EL (cell line): Measurements from ENCODE around the gene NXNL1.
A peak's percentile ranks its signal among the peaks of the same experiment; 100 is the strongest.
"Not testable (repeated sequence)": the region's sequence is repeated elsewhere in the genome, so short reads cannot be mapped to it uniquely, and the experiment has no call there.

ENCODE experiments used
- DNase-seq: peaks from one replicate; pipeline ENCODE4 v3.0.0-alpha.2; 2016

The NXNL1 gene, protein sequence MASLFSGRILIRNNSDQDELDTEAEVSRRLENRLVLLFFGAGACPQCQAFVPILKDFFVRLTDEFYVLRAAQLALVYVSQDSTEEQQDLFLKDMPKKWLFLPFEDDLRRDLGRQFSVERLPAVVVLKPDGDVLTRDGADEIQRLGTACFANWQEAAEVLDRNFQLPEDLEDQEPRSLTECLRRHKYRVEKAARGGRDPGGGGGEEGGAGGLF

DNA sequence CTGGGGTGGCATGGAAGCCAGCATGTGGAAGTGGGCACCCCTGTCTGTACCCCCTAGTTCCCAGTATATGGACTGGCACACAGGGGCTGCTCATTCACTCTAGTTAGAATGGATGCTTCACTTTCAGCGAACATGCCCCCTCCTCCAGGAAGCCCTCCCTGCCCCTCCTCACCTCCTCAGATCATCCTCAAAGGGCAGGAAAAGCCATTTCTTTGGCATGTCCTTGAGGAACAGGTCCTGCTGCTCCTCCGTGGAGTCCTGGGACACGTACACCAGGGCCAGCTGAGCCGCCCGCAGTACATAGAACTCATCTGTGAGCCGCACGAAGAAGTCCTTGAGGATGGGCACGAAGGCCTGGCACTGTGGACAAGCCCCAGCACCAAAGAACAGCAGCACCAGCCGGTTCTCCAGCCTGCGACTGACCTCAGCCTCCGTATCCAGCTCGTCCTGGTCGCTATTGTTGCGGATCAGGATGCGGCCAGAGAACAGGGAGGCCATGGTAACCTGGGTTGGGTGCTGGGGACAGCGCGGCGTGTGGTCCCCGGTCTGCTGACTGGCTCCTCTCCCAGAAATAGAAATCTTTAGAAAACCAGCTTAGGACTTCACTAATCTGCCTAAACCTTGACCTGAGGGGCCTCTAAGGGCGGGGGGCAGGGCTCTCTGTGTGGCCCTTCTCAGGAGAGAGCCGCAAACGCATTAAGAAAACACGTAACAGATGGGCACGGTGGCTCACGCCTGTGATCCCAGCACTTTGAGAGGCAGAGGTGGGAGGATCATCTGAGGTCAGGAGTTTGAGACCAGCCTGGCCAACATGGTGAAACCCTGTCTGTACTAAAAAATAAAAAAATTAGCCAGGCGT is at the start of gene NXNL1:
NXNL1 (minus strand) TSS at position 555 of the 859 bp plus-strand sequence; CDS start at position 498, 57 bp downstream.
- DNase-seq = no peak

DNA sequence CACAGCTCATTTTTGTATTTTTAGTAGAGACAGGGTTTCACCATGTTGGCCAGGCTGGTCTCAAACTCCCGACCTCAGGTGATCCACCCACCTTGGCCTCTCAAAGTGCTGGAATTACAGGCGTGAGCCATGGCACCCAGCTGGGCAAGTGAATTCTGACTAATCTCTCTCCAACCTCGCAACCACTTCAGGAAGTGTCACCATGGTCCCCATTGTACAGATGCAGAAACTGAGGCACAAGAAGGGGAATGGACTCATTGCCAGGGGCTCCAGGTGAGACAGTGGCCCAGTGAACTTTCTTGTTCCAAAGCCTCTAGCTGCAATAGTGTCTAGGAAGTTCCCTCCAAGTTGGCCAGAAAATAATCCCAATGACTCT is 47.8 kb upstream of the NXNL1 start:
- not testable (repeated sequence) for DNase-seq

DNA sequence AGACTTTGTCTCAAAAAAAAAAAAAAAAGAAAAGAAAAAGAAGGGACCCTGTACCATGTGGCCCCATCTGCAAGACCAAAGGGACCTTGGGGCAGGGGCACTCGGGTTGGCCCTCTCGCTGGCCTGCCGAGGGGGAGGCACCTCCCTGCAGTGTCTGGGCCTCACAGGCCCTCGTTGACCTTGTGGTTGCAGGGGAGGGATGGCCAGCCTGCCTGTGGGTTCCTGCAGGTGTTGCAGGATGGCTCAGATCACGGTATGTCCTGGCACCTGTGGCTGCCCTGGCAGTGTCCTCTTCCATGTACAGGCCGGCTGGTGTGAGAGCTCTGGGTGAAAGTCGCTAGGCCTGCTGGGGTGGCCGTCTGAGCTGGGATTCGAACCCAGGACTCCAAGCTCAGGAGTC is 46.0 kb upstream of the NXNL1 start:
- no peak for DNase-seq

DNA sequence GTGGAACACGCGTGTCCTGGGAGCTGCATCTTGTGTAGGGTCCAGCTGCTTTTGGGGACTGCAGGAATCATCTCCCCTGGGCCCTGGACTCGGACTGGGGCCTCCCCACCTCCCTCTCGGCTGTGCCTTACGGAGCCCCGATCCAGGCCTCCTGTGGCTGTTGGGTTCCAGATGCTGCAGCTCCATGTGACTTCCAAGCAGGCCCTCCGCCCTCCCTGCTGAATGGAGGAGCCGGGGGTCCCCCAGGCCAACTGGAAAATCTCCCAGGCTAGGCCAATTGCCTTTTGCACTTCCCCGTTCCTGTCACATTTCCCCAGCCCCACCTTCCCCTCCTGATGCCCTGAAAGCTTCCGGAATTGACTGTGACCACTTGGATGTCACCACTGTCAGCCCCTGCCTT is 44.5 kb upstream of the NXNL1 start:
- no peak for DNase-seq

DNA sequence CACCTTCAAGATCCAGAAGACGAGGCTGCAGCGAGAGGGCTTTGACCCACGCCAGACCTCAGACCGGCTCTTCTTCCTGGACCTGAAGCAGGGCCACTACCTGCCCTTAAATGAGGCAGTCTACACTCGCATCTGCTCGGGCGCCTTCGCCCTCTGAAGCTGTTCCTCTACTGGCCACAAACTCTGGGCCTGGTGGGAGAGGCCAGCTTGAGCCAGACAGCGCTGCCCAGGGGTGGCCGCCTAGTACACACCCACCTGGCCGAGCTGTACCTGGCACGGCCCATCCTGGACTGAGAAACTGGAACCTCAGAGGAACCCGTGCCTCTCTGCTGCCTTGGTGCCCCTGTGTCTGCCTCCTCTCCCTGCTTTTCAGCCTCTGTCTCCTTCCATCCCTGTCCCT is 43.7 kb upstream of the NXNL1 start:
- no peak for DNase-seq

DNA sequence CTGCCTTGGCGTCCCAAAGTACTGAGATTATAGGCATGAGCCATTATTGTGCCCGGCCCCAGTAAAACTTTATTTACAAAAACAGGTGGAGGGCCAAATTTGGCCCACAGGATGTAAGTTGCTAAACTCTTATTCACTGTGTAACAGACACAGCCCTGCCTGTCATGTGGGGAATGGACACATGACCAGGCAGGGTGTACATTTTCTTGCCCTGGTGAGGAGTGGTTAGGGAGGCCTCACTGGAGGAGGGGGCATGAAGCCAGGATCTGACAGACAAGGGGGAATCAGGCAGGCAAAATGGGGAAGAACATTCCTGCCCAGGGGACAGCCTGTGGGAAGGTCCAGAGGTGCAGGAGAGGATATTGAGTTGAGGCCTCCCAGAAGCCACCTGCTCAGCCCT is 43.3 kb upstream of the NXNL1 start:
- DNase-seq = no peak

DNA sequence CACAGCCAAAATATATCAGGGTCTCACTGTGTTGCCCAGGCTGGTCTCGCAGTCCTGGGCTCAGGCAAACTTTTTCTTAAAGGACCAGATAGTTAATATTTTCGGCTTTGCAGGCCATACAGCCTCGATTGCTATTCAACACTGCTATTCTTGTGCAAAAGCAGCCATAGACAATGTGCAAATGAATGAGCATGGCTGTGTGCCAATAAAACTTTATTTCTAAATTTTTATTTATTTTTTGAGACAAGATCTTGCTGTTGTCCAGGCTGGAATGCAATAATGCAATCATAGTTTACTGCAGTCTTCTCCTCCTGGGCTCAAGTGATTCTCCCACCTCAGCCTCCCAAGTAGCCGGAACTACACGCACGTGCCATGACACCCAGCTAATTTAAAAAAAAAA is 42.5 kb upstream of the NXNL1 start:
- DNase-seq = no peak

DNA sequence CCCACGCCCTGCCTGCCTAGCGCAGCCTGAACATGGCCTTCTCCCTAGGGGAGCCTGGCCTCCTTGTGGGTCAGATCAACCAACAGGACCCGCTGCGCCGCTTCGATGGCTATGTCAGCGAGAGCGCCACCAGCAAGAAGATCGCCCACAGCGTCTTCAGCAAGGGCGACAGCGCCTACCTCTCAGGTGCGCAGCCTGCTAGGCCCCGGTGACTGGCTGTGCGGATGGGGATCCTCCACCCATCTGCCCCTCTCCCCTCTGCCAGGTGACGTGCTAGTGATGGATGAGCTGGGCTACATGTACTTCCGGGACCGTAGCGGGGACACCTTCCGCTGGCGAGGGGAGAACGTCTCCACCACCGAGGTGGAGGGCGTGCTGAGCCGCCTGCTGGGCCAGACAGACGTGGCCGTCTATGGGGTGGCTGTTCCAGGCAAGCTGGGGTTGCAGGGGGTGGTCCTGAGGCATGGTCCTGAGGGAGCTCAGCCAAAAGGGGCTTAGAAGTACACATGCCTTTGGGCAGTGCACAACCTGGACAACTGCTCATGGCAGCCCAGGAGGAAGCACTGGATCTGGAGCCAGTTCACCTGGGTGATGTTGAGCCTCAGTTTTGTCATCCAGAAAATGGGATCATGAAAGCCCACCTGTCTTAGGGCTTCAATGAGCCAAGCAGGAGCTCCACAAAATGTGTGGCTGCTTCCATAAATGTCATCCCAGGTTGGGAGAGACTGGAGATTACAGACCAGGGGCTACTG is 39.9 kb upstream of the NXNL1 start:
- no peak for DNase-seq

DNA sequence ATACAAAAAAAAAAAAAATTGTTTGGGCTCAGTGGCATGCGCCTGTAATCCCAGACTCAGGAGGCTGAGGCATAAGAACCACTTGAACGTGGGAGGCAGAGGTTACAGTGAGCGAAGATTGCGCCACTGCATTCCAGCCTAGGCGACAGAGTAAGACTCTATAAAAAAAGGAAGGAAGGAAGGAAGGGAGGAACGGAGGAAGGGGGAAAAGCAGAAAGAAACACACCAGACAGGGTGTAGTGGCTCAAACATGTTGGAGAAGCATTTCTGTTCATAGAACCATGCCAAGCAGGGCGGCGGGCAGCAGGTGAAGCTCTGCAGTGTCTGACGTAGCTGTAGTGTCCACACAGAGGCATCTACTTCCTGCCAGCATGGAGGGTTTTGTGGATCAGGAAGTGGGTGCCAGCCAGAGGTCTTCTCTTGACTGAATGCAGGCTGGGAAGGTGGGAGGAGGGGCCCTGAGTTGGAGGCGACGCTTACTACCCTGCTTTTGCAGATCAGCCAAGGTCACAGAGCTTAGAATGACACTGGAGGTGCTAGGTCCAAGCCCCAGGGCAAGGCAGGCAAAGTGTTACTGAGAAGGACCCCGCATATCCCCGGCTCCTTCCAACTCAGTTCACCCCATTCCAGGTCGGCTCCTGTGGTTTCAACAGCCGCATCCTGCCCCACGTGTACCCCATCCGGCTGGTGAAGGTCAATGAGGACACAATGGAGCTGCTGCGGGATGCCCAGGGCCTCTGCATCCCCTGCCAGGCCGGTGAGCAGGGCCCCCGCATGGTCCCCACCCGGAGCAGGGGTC is 39.1 kb upstream of the NXNL1 start:
- DNase-seq = peak; percentile 78

DNA sequence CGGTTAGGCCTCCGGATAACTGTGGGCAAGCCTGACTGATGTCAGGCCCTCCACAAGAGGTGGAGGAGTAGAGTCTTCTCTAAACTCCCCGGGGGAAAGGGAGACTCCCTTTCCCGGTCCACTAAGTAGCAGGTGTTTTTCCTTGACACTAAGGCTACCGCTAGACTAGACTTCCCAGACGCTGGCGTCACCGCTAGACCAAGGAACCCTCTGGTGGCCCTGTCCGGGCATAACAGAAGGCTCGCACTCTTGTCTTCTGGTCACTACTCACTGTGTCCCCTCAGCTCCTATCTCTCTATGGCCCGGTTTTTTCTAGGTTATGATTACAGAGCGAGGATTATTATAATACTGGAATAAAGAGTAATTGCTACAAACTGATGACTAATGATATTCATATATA is 38.3 kb upstream of the NXNL1 start:
- not testable (repeated sequence) for DNase-seq

DNA sequence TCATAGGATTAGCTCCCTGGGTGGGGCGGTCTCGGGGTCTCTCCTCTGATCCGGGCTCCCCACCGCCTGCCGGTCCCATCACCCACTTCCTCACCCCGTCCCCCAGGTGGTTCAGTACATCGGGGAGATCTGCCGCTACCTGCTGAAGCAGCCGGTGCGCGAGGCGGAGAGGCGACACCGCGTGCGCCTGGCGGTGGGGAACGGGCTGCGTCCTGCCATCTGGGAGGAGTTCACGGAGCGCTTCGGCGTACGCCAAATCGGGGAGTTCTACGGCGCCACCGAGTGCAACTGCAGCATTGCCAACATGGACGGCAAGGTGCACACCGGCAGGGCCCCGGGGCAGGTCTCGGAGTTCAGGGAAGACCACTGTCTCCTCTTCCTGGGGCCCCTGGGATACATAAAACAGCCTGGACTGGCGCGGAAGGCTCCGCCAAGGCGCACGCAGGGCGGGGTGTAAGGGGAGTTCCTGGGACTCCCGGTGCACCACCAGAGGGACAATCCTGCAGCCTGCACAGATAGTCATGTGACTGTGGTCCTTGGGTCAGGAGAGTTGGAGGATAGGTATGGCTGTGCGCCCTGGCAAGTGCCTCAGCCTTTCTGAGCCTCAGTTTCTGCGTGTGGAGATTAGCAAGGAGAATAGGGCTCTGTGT is 36.5 kb upstream of the NXNL1 start:
- no peak for DNase-seq

DNA sequence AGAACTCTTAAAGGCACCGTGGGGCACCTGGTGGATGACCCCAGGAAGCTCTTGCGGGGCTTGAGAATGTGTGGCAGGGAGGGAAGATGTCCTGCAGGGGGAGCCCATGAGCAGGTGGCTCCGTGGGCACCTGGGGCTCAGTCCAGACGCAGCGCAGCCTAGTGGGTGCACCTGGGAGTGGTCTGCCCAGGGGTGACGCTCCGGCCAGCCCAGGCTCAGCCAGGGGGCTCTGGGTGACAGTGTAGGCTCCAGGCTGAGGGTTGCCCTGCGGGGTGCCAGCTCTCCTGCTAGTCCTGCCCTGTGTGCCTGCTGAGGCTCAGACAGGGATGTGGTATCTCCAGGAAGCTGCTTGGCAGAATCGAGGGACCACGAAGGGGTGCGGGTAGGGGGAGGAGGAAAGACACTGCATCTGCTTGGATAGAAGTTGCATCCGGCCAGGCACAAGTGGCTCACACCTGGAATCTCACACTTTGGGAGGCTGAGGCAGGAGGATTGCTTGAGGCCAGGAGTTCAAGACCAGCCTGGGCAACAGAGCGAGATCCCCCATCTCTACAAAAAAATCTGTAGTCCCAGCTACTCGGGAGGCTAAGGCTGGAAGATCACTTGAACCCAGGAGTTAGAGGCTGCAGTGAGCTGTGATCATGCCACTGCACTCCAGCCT is 35.7 kb upstream of the NXNL1 start:
- peak; percentile 67 for DNase-seq

DNA sequence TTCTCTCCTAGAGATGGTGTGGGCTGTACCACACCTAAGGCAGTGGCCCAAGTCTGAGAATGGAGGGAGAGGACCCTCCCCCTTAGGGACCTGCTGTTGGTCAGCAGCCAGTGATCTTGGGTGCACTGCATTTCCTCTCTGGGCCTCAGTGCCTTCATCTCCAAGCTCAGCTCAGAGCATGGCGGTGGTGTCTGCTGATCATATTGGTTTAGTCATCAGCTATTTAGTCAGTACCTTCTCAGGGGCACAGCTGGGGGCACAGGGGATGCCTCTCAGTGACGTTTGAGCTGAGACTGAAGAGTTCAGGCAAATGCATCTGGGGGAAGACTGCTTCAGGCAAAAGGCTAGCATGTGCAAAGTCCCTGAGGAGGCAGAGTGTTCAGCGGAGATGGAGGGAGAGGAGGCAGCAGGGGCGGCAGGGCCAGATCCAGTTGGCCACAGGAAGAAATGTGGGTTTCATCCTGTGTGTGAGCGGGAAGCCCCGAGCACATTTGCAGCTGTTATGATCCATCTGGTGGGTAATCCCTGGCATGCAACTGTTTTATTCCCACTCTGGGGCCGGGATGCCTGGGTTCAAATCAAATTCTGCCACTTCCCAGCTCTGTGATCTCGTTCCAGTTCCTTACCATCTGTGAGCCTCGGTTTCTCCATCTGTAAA is 35.0 kb upstream of the NXNL1 start:
- no peak for DNase-seq

DNA sequence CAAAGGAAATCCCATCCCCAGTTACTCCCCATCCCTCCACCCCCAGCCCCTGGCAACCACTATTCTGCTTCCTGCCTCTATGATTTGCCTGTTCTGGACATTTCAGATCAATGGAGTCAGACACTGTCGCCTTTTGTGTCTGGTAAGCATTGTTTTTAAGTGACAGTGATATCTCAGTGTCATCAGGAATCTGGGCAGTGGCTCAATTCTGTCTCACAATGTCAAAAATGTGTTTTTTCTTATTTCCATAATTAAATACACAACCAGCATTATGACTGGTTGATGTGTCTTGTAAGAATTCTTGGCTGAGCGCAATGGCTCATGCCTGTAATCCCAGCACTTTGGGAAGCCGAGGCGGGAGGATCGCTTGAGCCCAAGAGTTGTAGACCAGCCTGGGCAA is 30.6 kb upstream of the NXNL1 start:
- DNase-seq = no peak

DNA sequence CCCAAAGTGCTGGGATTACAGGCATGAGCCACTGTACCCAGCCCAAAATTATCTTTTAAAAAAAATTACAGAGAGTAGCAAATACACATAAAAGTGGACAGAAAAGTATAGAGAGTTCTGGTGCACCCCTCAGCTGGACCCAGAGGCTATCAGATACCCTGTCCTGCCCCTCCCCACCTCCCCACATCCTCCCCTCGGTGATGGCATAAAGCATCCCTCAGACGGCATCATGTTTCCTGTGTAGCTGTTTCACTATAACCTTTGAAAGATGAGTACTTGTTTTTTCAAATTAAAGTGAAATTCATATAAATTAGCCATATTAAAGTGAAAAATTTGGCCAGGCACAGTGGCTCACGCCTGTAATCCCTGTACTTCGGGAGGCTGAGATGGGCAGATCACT is 29.7 kb upstream of the NXNL1 start:
- DNase-seq = no peak

DNA sequence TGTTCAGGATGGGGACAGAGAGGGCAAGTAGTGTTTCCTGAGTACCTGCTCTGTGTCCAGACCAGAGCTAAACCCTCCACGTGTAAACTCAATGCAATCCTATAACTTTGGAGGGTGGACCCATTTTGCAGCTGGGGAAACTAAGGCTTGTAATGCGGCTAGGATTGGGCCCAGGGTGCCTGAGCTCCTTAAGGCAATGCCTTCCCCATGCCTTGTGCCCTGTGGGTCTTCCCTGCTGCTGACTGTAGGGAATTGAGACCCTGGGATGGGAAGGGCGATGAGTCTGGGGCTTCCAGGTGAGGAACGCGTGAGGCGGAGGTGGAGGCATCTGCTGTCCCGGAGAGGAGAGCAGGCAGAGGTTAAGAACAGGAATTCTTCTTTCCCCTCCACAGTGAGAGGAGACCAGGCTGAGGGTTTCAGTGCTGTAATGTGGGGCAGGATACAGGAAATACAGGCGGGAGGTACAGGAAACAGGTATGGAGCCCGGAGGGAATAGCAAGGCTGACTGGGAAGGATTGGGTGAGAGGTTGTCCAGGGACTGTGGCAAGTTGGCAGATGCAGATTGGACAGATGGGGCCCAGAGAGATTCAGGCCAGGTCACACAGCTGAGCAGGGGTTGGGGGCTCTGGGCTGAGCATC is 28.8 kb upstream of the NXNL1 start:
- DNase-seq = no peak

DNA sequence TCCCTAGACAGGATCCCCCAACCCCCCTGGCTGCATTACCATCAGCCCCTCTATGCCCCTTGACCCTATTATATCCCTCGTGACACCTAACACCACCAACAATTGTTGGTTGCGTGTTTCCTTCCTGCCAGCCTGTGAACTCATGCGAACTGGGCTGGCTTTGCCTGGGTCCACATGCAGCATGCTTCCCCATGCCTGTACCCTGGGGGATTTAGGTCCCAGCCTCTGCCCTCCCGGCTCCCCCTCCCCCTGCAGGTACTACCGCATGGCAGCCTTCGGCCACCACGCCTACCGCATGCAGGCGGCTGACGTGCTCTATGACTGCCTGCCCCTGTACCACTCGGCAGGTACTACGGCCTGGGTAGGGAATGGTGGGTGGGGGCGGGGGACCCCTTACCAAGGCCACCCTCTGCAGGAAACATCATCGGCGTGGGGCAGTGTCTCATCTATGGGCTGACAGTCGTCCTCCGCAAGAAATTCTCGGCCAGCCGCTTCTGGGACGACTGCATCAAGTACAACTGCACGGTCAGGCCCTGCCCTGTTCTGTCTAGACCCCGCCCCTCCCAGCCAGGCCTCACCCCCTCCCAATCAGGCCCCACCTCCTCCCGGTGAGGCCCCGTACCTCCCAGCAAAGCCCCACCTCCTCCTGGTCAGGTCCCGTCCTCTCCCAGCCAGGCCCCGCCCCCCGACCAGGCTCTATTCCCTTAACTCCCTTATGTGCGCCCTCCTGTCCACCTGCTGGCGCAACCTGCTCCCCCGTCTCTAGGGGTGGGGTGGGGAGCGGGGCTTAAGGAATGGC is 28.1 kb upstream of the NXNL1 start:
- DNase-seq = no peak

DNA sequence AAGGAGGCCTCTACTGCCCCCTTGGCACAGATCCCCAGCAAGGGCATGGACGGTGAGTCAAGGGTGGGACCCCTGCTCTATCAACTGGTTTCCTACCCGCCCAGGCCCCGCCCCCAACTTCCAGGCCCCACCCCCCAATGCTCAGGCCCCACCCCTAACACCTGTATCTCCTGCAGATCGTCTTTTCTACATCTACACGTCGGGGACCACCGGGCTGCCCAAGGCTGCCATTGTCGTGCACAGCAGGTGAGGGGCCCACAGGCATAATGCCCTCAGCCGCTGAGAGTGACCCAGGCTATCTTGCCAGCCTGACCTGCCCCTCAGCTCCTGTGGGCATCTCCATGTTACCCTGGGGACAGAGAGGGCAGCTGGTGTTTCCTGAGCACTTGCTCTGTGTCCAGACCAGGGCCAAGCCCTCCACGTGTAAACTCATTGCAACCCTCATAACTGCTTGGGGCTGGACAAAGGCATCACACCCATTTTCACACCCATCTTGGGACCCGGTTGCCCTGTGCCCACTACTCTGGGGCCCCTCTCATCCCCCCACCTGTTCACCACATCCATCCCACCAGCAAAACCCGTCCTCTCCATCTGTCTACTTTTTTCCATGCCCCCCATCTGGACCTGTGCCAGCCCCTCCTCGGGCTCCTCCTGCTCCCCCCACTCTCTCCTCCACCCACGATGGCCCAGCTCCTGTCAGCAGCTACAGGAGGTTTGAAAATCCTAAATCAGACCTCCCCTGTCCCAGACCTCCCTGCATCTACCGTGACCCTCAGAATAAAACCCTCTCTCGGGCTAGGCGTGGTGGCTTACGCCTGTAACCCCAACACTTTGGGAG is 26.8 kb upstream of the NXNL1 start:
- DNase-seq = no peak
